PC-3 (cell line): ENCODE measurements around the gene TRIM5.

Experiments
- EZH2 ChIP-seq: fragments of 300-600 bp; sonication (generic); IDR thresholded peaks from one replicate; pipeline ENCODE4 v1.6.1; 2017; ENCODE audit warnings: antibody characterized with exemption, mild to moderate bottlenecking, low read length; ENCODE audit not compliant: unreplicated experiment
- EZH2phosphoT487 ChIP-seq: fragments of 300-600 bp; sonication (generic); IDR thresholded peaks from 2 replicates; pipeline ENCODE4 v1.6.1; 2018; ENCODE audit warnings: mild to moderate bottlenecking, antibody characterized with exemption, low read length, borderline replicate concordance
- TF ChIP-seq, protein P1 (sequence below): fragments of 300-600 bp; sonication (generic); conservative IDR thresholded peaks from 2 replicates; pipeline ENCODE4 v1.5.1; 2017; ENCODE audit warnings: antibody characterized with exemption, low read depth, mild to moderate bottlenecking, low read length

DNA sequence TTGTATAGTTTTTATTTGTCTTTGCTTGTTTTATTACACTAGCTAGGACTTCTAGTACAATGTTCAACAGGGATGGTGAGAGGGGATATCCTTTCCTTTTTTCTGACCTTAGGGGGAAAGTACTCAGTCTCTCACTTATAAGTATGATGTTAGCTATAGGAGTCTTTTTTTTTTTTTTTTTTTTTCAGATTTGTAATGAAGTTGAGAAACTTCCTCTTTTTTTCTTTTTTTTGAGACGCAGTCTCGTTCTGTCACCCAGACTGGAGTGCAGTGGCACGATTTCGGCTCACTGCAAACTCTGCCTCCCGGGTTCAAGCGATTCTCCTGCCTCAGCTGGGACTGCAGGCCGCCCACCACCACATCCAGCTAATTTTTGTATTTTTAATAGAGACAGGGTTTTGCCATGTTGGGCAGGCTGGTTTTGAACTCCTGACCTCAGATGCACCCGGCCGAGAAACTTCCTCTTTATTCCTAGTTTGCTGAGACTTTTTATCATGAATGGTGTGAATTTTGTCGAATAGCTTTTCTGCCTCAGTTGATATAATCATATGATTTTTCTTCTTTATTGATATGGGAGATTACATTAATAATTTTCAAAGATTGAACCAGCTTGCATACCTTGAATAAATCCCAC, 15.7 kb upstream of the TRIM5 start:
- TF ChIP-seq, protein P1, sequence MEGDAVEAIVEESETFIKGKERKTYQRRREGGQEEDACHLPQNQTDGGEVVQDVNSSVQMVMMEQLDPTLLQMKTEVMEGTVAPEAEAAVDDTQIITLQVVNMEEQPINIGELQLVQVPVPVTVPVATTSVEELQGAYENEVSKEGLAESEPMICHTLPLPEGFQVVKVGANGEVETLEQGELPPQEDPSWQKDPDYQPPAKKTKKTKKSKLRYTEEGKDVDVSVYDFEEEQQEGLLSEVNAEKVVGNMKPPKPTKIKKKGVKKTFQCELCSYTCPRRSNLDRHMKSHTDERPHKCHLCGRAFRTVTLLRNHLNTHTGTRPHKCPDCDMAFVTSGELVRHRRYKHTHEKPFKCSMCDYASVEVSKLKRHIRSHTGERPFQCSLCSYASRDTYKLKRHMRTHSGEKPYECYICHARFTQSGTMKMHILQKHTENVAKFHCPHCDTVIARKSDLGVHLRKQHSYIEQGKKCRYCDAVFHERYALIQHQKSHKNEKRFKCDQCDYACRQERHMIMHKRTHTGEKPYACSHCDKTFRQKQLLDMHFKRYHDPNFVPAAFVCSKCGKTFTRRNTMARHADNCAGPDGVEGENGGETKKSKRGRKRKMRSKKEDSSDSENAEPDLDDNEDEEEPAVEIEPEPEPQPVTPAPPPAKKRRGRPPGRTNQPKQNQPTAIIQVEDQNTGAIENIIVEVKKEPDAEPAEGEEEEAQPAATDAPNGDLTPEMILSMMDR, result no peak
- TF ChIP-seq EZH2 (no peak), EZH2phosphoT487 (no peak)
